NCI-H2227 (cell line): ENCODE data around the gene TGM5.
"Not testable (repeated sequence)": the region's sequence is repeated elsewhere in the genome, so short reads cannot be mapped to it uniquely, and the experiment has no call there.

Experiments used
- DNase-seq: peaks from one replicate; lab custom pipeline; 2025; ENCODE audit not compliant: unreplicated experiment; lab: John Stamatoyannopoulos, UW

The TGM5 gene

GRCh38 chr15:43276563-43277200 is 10.0 kb upstream of the TGM5 start:
- DNase-seq, result no peak

GRCh38 chr15:43275740-43276562 is 9.2 kb upstream of the TGM5 start:
- DNase-seq, result no peak

- DNase-seq, result no peak
These were observed 7.4 kb upstream of the TGM5 start for GRCh38 chr15:43274136-43274535.

- no peak for DNase-seq
These were observed 6.5 kb upstream of the TGM5 start for GRCh38 chr15:43273243-43273642.

- not testable (repeated sequence) for DNase-seq
These were observed 5.2 kb upstream of the TGM5 start for GRCh38 chr15:43271908-43272307.

GRCh38 chr15:43270676-43271306 is 4.1 kb upstream of the TGM5 start:
- DNase-seq, result no peak

- no peak for DNase-seq
These were observed 3.5 kb upstream of the TGM5 start for GRCh38 chr15:43270113-43270665.

GRCh38 chr15:43268111-43269105 is 1.7 kb upstream of the TGM5 start:
- no peak for DNase-seq

GRCh38 chr15:43267439-43267838 is 711 bp upstream of the TGM5 start:
- no peak for DNase-seq

GRCh38 chr15:43266386-43266785 is 342 bp downstream of the TGM5 start:
- DNase-seq, result no peak

- no peak for DNase-seq
These were observed 6.6 kb downstream of the TGM5 start for GRCh38 chr15:43260011-43260615.

GRCh38 chr15:43258781-43259180 is 7.9 kb downstream of the TGM5 start:
- no peak for DNase-seq

GRCh38 chr15:43256341-43256740 is 10.4 kb downstream of the TGM5 start:
- DNase-seq, result no peak

- no peak for DNase-seq
These were observed 11.4 kb downstream of the TGM5 start for GRCh38 chr15:43255376-43255775.

- no peak for DNase-seq
These were observed 13.0 kb downstream of the TGM5 start for GRCh38 chr15:43253431-43254403.

- no peak for DNase-seq
These were observed 14.9 kb downstream of the TGM5 start for GRCh38 chr15:43251871-43252250.

- no peak for DNase-seq
These were observed 15.4 kb downstream of the TGM5 start for GRCh38 chr15:43251185-43251870.

GRCh38 chr15:43250785-43251184 is 15.9 kb downstream of the TGM5 start:
- no peak for DNase-seq
